ENCODE measurements around the gene MRI1. TPM values are rescaled to one million over a fixed set of nuclear protein-coding genes. Genes with fewer than 3 reads are reported as not detected.

MRI1 gene
- total and polyA plus RNA-seq, 2 donors (not counting 3 experiments of a cell fraction or from before 2014, with no cell fraction given), result 56.2 to 63.2 TPM

DNA sequence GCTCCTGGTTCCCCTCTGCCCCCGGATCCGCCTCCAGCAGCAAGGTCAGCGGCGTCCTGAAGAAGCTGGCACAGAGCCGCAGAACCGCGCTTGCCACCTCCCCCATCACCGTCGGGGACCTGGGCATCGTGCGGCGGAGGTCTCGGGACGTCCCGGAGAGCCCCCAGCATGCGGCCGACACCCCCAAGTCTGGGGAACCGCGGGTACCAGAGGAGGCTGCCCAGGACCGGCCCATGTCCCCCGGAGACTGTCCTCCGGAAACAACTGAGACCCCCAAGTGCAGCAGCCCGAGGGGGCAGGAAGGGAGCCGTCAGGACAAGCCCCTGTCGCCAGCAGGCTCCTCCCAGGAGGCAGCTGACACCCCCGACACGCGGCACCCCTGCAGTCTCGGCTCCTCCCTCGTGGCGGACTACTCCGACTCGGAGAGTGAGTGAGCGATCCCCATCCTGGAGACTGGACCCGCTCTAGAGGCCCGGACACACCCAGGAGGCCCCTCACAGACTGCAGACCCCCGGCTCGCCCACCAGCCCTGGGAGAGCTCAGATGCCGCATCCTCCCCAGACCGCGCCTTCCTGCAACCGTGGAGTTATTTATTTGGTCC, 1.6 kb upstream of the MRI1 start:
- H3K9ac ChIP-seq (replicated peaks; ENCODE audit: extremely low read depth, insufficient read depth, low read length), result no peak overlapping the region
- POLR2A ChIA-PET, result interaction anchor here (0.6 kb wide), 1 partner anchor 70 kb away, joined by 3 read pairs; no protein-coding TSS in a partner anchor
- no peaks in the 10 kb centered on the region for H3K9me3 ChIP-seq (replicated peaks; ENCODE audit: control insufficient read depth, insufficient read depth, low read length)
- H3K9me1 ChIP-seq (replicated peaks; ENCODE audit: control insufficient read depth, extremely low read depth, insufficient read depth, low read length), result no peaks in the 10 kb centered on the region
- peaks cover 23% of the 10 kb centered on the region for H3K79me2 ChIP-seq (ENCODE audit: control insufficient read depth, insufficient read depth, low read length)
- H3K4me3 ChIP-seq (replicated peaks in 1 of 3; ENCODE audit: insufficient read depth in 1 of 3, low read depth in 1 of 3, low read length in 3 of 3), result no peak overlapping the region
- no peak overlapping the region for H3K27ac ChIP-seq (ENCODE audit: insufficient read depth, low read depth, low read length)
- no peak for FAIRE-seq
- H3K4me1 ChIP-seq (ENCODE audit: control insufficient read depth, extremely low read depth, insufficient read depth, low read length), result peaks cover 12% of the 10 kb centered on the region
- CTCF ChIA-PET, result interaction anchor here (0.7 kb wide), 1 partner anchor 99 kb away, joined by 3 read pairs; no protein-coding TSS in a partner anchor
- no peak for DNase-seq (ENCODE audit: low read depth, low spot score)
- H3K4me2 ChIP-seq (ENCODE audit: insufficient read depth, low read length), result no peak overlapping the region
- no peaks in the 10 kb centered on the region for H4K20me1 ChIP-seq (replicated peaks; ENCODE audit: control insufficient read depth, extremely low read depth, insufficient read depth, low read length)
- H3K36me3 ChIP-seq (ENCODE audit: control insufficient read depth in 2 of 2, extremely low read depth in 1 of 2, insufficient read depth in 2 of 2, low read length in 2 of 2), result peaks cover 19 to 32% of the 10 kb centered on the region in 2 experiments
- TF ChIP-seq, protein P1, sequence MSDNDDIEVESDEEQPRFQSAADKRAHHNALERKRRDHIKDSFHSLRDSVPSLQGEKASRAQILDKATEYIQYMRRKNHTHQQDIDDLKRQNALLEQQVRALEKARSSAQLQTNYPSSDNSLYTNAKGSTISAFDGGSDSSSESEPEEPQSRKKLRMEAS (IDR thresholded peaks at IDR 0.05; ENCODE audit: insufficient read depth, insufficient read length), result no peak
- TF ChIP-seq MYC (IDR thresholded peaks at IDR 0.05; ENCODE audit: low read depth, low read length), result no peak
- no peak for TF ChIP-seq POLR2AphosphoS5 (IDR thresholded peaks at IDR 0.05; ENCODE audit: insufficient read depth, low read depth, low read length)
- TF ChIP-seq FOS (IDR thresholded peaks at IDR 0.05; ENCODE audit: borderline replicate concordance, insufficient read depth, low read length), result no peak
- no peak for TF ChIP-seq POLR2A (IDR thresholded peaks at IDR 0.05; ENCODE audit: low read depth, low read length)
- TF ChIP-seq EZH2 (IDR thresholded peaks at IDR 0.05; ENCODE audit: borderline replicate concordance, low read depth, low read length, severe bottlenecking), result no peak
- TF ChIP-seq, protein P2, sequence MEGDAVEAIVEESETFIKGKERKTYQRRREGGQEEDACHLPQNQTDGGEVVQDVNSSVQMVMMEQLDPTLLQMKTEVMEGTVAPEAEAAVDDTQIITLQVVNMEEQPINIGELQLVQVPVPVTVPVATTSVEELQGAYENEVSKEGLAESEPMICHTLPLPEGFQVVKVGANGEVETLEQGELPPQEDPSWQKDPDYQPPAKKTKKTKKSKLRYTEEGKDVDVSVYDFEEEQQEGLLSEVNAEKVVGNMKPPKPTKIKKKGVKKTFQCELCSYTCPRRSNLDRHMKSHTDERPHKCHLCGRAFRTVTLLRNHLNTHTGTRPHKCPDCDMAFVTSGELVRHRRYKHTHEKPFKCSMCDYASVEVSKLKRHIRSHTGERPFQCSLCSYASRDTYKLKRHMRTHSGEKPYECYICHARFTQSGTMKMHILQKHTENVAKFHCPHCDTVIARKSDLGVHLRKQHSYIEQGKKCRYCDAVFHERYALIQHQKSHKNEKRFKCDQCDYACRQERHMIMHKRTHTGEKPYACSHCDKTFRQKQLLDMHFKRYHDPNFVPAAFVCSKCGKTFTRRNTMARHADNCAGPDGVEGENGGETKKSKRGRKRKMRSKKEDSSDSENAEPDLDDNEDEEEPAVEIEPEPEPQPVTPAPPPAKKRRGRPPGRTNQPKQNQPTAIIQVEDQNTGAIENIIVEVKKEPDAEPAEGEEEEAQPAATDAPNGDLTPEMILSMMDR (IDR thresholded peaks at IDR 0.05; ENCODE audit: extremely low read depth in 1 of 2, insufficient read depth in 1 of 2, low read depth in 1 of 2, low read length in 2 of 2), result no peak
- H3K27me3 ChIP-seq (ENCODE audit: control insufficient read depth in 2 of 2, insufficient read depth in 2 of 2, low read length in 2 of 2), result no peaks in the 10 kb centered on the region
- intact Hi-C loops (cut with micrococcal nuclease), result no loop called here
- BruUV-seq (replicated peaks), result no TSS peak
- H2AFZ ChIP-seq (ENCODE audit: low read depth, low read length), result no peak overlapping the region
- dilution Hi-C loops (cut with MboI; ENCODE audit: extremely low pct_ligation_motif_present, low sequenced_read_pairs), result no loop called here

All from endothelial cell of umbilical vein (primary cell).